Ishikawa (cell line): ENCODE data around the gene ZBBX.

Experiments
- EP300 ChIP-seq: IDR thresholded peaks from 2 replicates; pipeline ENCODE4 v1.6.1; 2012; ENCODE audit warnings: borderline replicate concordance
- FOXM1 ChIP-seq: IDR thresholded peaks from 2 replicates; pipeline ENCODE4 v1.6.1; 2012; ENCODE audit warnings: low read depth, borderline replicate concordance
- TAF1 ChIP-seq: IDR thresholded peaks from 2 replicates; pipeline ENCODE4 v1.6.1; 2012; ENCODE audit warnings: low read depth, mild to moderate bottlenecking
- ZBTB7A ChIP-seq: IDR thresholded peaks from 2 replicates; pipeline ENCODE4 v1.6.1; 2012; ENCODE audit warnings: low read depth

- TF ChIP-seq ZBTB7A (no peak), TAF1 (no peak), EP300 (no peak), FOXM1 (no peak)
These were observed 79.9 kb downstream of the ZBBX start for GRCh38 chr3:167300207-167300606.
